ENCODE data around the gene ANKRD13D.

The ANKRD13D gene

GRCh38 chr11:67280788-67281551, 8.1 kb upstream of the ANKRD13D start:
- no peak for TF ChIP-seq CTCF (conservative IDR thresholded peaks at IDR 0.05; ENCODE audit: low read length)
- no peak overlapping the region for H3K4me3 ChIP-seq (ENCODE audit: low read length)
- DNase-seq (ENCODE audit: low read depth), result no peak

GRCh38 chr11:67281552-67282150, 7.5 kb upstream of the ANKRD13D start:
- TF ChIP-seq CTCF (conservative IDR thresholded peaks at IDR 0.05; ENCODE audit: low read length), result no peak
- H3K4me3 ChIP-seq (ENCODE audit: low read length), result no peak overlapping the region
- no peak for DNase-seq (ENCODE audit: low read depth)

- no peak overlapping the region for H3K4me3 ChIP-seq (ENCODE audit: low read length)
These were observed 6.8 kb upstream of the ANKRD13D start for GRCh38 chr11:67282155-67282875.

GRCh38 chr11:67282876-67283371, 6.2 kb upstream of the ANKRD13D start:
- TF ChIP-seq CTCF (conservative IDR thresholded peaks at IDR 0.05; ENCODE audit: low read length), result no peak
- H3K4me3 ChIP-seq (ENCODE audit: low read length), result no peak overlapping the region

More at GRCh38 chr11:67282155-67282875, 6.8 kb upstream of the ANKRD13D start:
- no peak for DNase-seq (ENCODE audit: low read depth)
- TF ChIP-seq CTCF (conservative IDR thresholded peaks at IDR 0.05; ENCODE audit: low read length), result no peak

GRCh38 chr11:67283481-67283963, 5.6 kb upstream of the ANKRD13D start:
- no peak for TF ChIP-seq CTCF (conservative IDR thresholded peaks at IDR 0.05; ENCODE audit: low read length)
- H3K4me3 ChIP-seq (ENCODE audit: low read length), result no peak overlapping the region
- DNase-seq (ENCODE audit: low read depth), result no peak

More at GRCh38 chr11:67282876-67283371, 6.2 kb upstream of the ANKRD13D start:
- DNase-seq (ENCODE audit: low read depth), result no peak

- no peak overlapping the region for H3K4me3 ChIP-seq (ENCODE audit: low read length)
- no peak for TF ChIP-seq CTCF (conservative IDR thresholded peaks at IDR 0.05; ENCODE audit: low read length)
- DNase-seq (ENCODE audit: low read depth), result no peak
These were observed 4.1 kb upstream of the ANKRD13D start for GRCh38 chr11:67284811-67285540.

Data from AG10803 (cell line).